T-helper 2 cell (primary cell): ENCODE results near the gene C10orf105.

Experiments used
- DNase-seq, 5 experiments: peaks; one replicate each; pipeline versions ENCODE4 v3.0.0 to v3.0.0-alpha.2; 2012 to 2022

The C10orf105 gene

GRCh38 chr10:71751515-71752224, 32.1 kb upstream of the C10orf105 start:
- no peak for DNase-seq

- DNase-seq = no peak
Observed at GRCh38 chr10:71750986-71751385, 31.4 kb upstream of the C10orf105 start.

- DNase-seq = no peak
Observed at GRCh38 chr10:71750124-71750841, 30.7 kb upstream of the C10orf105 start.

- DNase-seq = no peak
Observed at GRCh38 chr10:71749396-71749795, 29.8 kb upstream of the C10orf105 start.

- DNase-seq = peak in 4 of 5 experiments; percentile 43 to 98 (median 80)
Observed at GRCh38 chr10:71748671-71749191, 29.2 kb upstream of the C10orf105 start.

- DNase-seq = no peak
Observed at GRCh38 chr10:71747551-71748523, 28.3 kb upstream of the C10orf105 start.

GRCh38 chr10:71747039-71747531, 27.5 kb upstream of the C10orf105 start:
- no peak for DNase-seq

GRCh38 chr10:71746344-71747037, 26.9 kb upstream of the C10orf105 start:
- no peak for DNase-seq

GRCh38 chr10:71745664-71746250, 26.2 kb upstream of the C10orf105 start:
- DNase-seq = no peak

GRCh38 chr10:71744897-71745663, 25.5 kb upstream of the C10orf105 start:
- no peak for DNase-seq

- no peak for DNase-seq
Observed at GRCh38 chr10:71743866-71744265, 24.3 kb upstream of the C10orf105 start.

GRCh38 chr10:71743089-71743838, 23.7 kb upstream of the C10orf105 start:
- DNase-seq = no peak

- DNase-seq = peak in 2 of 5 experiments; percentile 67 to 80
Observed at GRCh38 chr10:71742301-71743088, 22.9 kb upstream of the C10orf105 start.

GRCh38 chr10:71741671-71742070, 22.1 kb upstream of the C10orf105 start:
- DNase-seq = no peak

GRCh38 chr10:71741029-71741428, 21.5 kb upstream of the C10orf105 start:
- peak in 1 of 5 experiments; percentile 49 for DNase-seq

- DNase-seq = no peak
Observed at GRCh38 chr10:71740069-71740653, 20.6 kb upstream of the C10orf105 start.

- no peak for DNase-seq
Observed at GRCh38 chr10:71739358-71739900, 19.9 kb upstream of the C10orf105 start.

- DNase-seq = no peak
Observed at GRCh38 chr10:71737834-71738197, 18.2 kb upstream of the C10orf105 start.
